Activated T-cell treated with anti-CD3 and anti-CD28 coated beads, Interleukin-2, amount 50 U/mL, for 72 hours (primary cell): ENCODE results near the gene HES2. TPM values are rescaled to one million over a fixed set of nuclear protein-coding genes. Genes with fewer than 3 reads are reported as not detected.
A peak's percentile ranks its signal among the peaks of the same experiment; 100 is the strongest.

Experiments used
- ATAC-seq, 2 donors: fragments of 150-1000 bp; cut with Tn5 transposase; replicated peaks in 1 of 2; 2 replicates each; pipeline ENCODE4 v1.10.0; 2021; ENCODE audit warnings: moderate library complexity in 2 of 2, mild to moderate bottlenecking in 1 of 2
- DNase-seq, 2 donors: peaks; one replicate each; pipeline ENCODE4 v3.0.0; 2021 to 2022; ENCODE audit warnings: mixed read lengths in 1 of 2
- H3K27ac Mint-ChIP-seq: one replicate; pipeline ENCODE4 v1.8.0; 2022; ENCODE audit warnings: mild to moderate bottlenecking, moderate library complexity, mixed read lengths
- H3K27me3 Mint-ChIP-seq: one replicate; pipeline ENCODE4 v1.8.0; 2022; ENCODE audit warnings: low read depth, mixed read lengths
- H3K36me3 Mint-ChIP-seq, 2 donors: one replicate each; pipeline ENCODE4 v1.8.0; 2022; ENCODE audit warnings: mixed read lengths in 2 of 2, mild to moderate bottlenecking in 1 of 2; ENCODE audit not compliant: insufficient read depth in 2 of 2
- H3K4me1 Mint-ChIP-seq: one replicate; pipeline ENCODE4 v1.8.0; 2022; ENCODE audit warnings: low read depth, mixed read lengths
- H3K4me3 Mint-ChIP-seq, 2 donors: one replicate each; pipeline ENCODE4 v1.8.0; 2022; ENCODE audit warnings: mild to moderate bottlenecking in 2 of 2, mixed read lengths in 2 of 2, moderate library complexity in 2 of 2
- H3K9me3 Mint-ChIP-seq, 2 donors: one replicate each; pipeline ENCODE4 v1.8.0; 2022; ENCODE audit warnings: mixed read lengths in 2 of 2
- total RNA-seq, 2 donors: library from RNA; stranded (reverse); gene quantifications; one replicate each; pipeline ENCODE4 v1.2.3, GENCODE V29; 2022

Gene HES2
- total RNA-seq, 2 donors from 2014 or later, result 0.44 to 1.2 TPM

DNA sequence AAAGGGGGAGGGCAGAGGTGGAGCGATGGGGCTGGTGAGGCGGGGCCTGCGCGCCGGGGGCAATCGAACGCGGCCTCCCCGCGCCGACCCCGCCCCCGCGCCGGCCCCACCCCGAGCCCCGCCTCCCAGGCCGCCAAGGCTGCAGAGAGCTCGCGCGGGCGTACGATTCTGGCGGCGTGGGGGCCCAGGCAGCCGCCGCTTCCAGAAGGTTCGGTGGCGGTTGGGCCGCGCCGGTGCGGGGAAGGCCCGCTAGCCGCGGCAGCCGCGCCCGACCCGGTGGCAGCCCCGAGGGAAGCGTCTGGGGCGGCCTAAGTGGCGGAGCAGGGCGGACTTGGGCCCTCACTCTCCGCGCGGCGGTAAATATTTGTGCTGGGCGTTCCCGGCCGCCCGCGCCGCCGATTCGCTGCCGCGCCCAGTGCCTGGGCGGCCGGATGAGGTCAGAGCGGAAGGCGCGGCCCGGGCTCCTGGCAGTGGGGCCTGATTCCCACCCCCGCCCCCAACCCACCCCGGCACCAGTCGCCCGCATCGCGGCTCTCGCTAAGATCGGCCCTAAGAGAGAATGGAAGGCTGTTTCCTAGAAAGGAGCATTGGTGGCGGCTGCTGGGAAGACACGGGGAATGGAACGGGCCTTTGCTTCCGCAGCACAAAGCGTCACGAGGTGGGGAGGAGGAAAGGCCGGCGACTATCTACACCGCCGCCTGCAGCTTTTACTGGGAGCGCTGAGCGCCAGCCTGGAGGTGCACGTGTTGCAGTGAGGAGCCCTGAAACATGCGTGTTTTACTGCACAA is 26.1 kb downstream of the HES2 start, which contains the start of gene ACOT7:
Gene ACOT7, minus strand, starts transcription at position 368 of the 788 bp plus-strand sequence. CDS start 368 bp downstream, outside the sequence.
- Mint-ChIP-seq H3K27me3 (no peaks in the 10 kb centered on the region), H3K36me3 (no peaks in the 10 kb centered on the region), H3K27ac (peak within 1 kb of the TSS; percentile 76), H3K4me1 (peaks cover 35% of the 10 kb centered on the region), H3K9me3 (no peaks in the 10 kb centered on the region), H3K4me3 (peak within 1 kb of the TSS; percentile 88 to 89)
- DNase-seq, result peak; percentile 94
- ATAC-seq, result peak; percentile 90 to 91

DNA sequence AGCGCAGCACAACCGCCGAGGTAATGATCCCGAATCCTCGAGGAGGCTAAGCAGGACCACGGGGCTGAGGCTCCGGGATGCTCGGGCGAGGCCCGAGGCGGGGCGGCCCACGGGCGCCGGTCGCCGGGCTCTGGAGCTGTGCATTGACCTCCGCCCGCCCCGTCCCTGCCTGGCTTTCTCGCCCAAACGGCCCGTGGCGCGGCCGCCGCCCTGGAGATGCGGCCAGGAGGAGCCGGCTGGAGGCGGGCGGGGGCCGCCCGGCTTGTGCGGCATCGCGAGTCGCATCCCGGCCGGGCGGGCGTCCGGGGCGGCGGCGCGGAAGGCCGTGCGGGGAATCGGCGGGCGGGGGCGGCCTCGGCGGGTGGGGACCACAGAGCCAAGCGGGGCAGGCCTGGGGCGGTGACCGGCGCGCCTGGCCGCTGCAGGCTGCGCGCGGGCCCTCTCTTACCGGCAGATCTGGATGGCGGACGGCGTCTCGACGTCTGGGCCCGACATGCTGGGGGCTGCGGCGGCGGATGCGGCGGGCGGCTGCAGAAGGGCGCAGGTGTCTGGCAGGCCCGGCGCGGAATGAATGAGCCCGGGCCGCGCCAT is 26.8 kb downstream of the HES2 start:
- ATAC-seq (no peak), DNase-seq (no peak)
- Mint-ChIP-seq H3K4me3 (peak overlapping the region; percentile 88 to 89), H3K4me1 (peaks cover 35% of the 10 kb centered on the region), H3K27ac (no peak overlapping the region), H3K27me3 (no peaks in the 10 kb centered on the region), H3K36me3 (no peaks in the 10 kb centered on the region), H3K9me3 (no peaks in the 10 kb centered on the region)

DNA sequence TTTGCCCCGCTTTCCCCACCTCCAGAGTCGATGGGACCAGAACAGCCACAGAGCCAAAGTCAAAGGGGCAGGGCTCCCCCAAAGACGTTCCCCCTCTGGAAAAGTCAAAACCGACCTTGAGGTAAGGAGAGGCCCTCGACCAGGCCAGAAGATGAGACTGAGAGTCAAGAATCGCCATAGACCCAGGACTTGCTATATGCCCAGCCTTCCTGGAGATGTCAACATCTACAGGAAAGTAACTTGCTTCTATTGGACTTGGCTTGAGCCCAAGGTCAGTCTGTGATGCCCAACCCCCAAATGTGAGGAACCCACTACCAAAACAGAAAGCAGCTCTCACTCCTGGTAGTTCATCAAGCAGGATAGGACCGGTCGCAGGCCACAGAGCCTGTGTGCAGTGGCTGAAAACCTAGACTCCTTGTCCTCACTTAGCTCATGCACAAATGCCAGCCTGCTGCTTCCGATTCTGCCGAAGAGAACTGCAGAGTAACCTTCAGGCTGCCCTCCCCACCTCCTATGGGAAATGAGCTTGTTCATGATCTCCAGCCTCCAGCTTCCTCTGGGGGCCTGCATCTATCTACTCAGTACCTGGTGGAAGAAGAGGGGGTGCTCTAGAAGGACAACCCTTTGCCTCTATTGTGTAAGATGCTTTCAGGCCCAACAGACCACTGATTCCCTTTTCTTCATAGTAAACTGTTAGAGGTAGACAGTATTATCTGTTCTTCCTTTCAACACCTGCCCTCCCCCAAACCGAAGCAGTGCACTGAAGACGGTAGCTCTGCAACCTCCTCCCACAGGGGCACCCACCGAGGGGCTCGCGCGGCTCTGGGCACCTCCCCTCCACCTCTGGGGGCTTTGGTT is 27.5 kb downstream of the HES2 start:
- no peaks in the 10 kb centered on the region for H3K27me3 Mint-ChIP-seq

DNA sequence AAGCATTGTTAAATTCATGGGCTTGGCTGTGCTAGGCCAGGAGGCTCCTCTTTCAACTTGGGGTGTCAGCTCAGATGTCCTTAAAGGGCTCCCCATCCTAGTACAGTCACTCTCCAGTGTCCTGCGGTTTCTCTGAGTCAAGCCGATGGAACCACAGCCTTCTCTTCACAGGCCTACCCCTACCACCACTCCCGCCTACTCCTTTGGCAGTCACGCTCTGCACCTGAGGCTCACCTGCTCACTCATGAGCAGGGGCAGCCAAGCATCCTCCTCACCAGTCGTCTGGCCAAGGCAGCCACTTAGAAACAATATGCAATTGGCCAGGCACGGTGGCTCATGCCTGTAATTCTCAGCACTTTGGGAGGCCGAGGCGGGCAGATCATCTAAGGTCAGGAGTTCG is 29.7 kb downstream of the HES2 start:
- DNase-seq, result no peak
- Mint-ChIP-seq H3K4me1 (peaks cover 32% of the 10 kb centered on the region), H3K27me3 (no peaks in the 10 kb centered on the region), H3K4me3 (no peak overlapping the region), H3K36me3 (no peaks in the 10 kb centered on the region), H3K27ac (no peak overlapping the region), H3K9me3 (no peaks in the 10 kb centered on the region)
- ATAC-seq, result no peak

More for the DNA sequence above, 27.5 kb downstream of the HES2 start:
- no peak overlapping the region for H3K27ac Mint-ChIP-seq
- ATAC-seq (no peak), DNase-seq (no peak)
- no peaks in the 10 kb centered on the region for H3K9me3 Mint-ChIP-seq
- H3K4me1 Mint-ChIP-seq, result peaks cover 35% of the 10 kb centered on the region
- H3K4me3 Mint-ChIP-seq, result peak overlapping the region; percentile 87 to 88
- H3K36me3 Mint-ChIP-seq, result no peaks in the 10 kb centered on the region

DNA sequence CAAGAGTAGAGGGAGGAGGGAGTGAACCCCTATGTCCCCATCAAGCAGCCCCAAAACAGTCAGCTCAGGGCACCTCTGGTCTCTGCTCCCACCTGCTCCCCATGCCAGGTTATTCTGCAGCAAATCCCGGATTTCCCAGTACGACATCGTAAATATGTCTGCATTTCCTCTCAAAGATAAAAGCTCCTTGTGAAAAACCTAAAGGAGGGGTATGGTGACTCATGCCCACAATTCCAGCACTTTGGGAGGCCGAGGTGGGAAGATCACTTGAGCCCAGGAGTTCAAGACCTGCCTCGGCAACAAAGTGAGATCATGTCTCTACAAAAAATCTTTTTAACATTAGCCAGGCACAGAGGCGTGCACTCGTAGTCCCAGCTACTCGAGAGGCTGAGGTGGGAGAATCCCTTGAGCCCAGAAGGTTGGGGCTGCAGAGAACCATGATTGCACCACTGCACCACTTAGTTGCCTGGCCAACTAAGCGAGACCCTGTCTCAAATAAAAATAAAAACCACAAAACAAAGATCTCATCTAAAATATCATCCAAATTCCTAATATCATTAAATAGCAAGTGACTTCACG is 33.3 kb downstream of the HES2 start:
- no peaks in the 10 kb centered on the region for H3K27me3 Mint-ChIP-seq
- ATAC-seq (no peak), DNase-seq (no peak)
- no peak overlapping the region for H3K4me3 Mint-ChIP-seq
- H3K36me3 Mint-ChIP-seq, result no peaks in the 10 kb centered on the region
- H3K4me1 Mint-ChIP-seq, result peaks cover 9% of the 10 kb centered on the region
- peaks cover 0 to 2% of the 10 kb centered on the region in 2 donors for H3K9me3 Mint-ChIP-seq
- H3K27ac Mint-ChIP-seq, result no peak overlapping the region

DNA sequence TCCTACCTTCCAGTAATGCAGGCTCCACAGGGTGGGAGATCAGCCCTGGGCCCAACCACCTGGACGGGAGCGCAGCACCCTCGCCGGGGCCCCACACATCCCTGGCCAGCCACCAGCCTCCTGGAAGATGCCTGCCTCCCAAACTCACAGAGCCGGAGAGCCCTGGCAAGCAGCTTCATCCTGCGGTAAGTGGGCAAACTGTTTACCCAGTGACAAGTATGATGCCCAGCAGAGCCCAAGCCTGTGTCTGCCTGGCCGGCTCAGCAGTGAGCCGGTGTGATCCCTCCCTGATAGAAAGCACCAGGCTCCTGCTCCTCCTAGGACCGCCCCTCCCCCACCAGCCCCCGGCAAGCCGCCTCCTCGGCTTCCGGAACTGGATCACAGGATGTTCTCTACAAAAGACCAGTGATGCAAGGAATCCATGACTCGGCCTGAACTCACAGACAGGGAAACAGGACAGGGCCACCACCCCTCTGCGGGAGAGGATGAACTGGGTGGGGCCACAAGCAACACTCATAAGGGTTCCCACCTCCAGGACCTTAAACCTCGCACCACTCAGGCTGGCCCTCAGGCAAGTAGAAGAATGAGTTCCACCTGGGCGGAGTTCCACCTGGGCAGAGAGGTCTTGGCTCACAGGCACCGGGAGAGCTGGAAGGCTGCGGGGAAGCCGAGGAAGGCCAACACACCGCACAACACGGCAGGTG is 34.1 kb downstream of the HES2 start:
- Mint-ChIP-seq H3K4me1 (peaks cover 5% of the 10 kb centered on the region), H3K27ac (no peak overlapping the region), H3K4me3 (no peak overlapping the region), H3K9me3 (peaks cover 0 to 2% of the 10 kb centered on the region in 2 donors), H3K36me3 (no peaks in the 10 kb centered on the region), H3K27me3 (no peaks in the 10 kb centered on the region)
- DNase-seq (no peak), ATAC-seq (no peak)

DNA sequence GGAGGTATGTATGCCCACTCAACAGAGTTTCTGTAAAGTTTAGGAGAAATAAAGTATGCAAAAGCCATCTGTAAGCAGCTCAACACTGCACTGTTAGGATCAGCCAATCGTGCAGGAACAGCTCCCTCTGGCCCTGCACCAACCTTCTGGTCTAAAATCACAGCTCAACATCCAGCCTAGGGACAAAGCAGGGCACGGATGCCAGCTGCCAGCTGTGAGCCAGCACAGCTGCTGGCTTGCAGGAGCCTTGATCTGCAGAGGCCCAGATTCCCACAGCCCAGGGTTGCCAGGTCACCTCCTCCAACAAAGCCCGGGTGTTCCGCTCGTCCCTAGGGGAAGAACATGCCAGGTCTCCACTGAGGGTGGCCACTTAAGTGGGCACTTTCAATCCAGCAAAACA is 34.8 kb downstream of the HES2 start:
- ATAC-seq (no peak), DNase-seq (no peak)
- Mint-ChIP-seq H3K36me3 (peaks cover 0 to 1% of the 10 kb centered on the region in 2 donors), H3K4me3 (no peak overlapping the region), H3K4me1 (peaks cover under 1% of the 10 kb centered on the region), H3K27me3 (no peaks in the 10 kb centered on the region), H3K27ac (no peak overlapping the region), H3K9me3 (peaks cover 0 to 3% of the 10 kb centered on the region in 2 donors)

DNA sequence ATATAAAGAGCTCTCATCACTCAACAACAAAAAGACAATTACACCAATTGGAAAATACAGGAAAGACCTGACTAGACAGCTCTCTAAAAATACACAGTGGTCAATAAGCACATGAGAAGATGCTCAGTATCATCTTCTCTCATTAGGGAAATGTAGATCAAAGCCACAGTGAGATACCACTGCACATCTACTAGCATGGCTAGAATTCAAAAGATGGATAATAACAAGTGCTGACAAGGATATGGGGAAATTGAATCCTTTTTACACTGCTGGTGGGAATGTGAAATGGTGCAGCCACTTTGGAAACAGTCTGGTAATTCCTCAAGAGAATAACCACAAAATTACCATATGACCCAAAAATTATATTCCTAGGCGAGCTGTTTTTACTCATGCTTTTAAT is 35.6 kb downstream of the HES2 start:
- Mint-ChIP-seq H3K27ac (no peak overlapping the region), H3K9me3 (peaks cover 0 to 5% of the 10 kb centered on the region in 2 donors), H3K4me3 (no peak overlapping the region), H3K27me3 (no peaks in the 10 kb centered on the region), H3K36me3 (peaks cover 0 to 1% of the 10 kb centered on the region in 2 donors), H3K4me1 (no peaks in the 10 kb centered on the region)
- ATAC-seq, result no peak
- no peak for DNase-seq

DNA sequence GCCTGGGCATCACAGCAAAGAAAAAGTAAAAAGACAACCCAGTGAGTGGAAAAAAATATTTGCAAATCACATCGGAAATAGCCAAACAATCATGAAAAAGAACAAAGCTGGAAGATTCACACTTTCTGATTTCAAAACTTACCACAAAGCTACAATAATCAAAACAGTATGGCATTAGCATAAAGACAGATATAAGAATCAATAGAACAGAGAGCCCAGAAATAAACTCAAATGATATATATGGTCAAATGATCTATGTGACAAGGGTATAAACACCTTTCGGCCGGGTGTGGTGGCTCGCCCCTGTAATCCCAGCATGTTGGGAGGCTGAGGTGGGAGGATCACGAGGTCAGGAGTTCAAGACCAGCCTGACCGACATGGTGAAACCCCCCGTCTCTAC is 39.7 kb downstream of the HES2 start:
- DNase-seq, result no peak
- no peak for ATAC-seq
- H3K4me3 Mint-ChIP-seq, result no peak overlapping the region

DNA sequence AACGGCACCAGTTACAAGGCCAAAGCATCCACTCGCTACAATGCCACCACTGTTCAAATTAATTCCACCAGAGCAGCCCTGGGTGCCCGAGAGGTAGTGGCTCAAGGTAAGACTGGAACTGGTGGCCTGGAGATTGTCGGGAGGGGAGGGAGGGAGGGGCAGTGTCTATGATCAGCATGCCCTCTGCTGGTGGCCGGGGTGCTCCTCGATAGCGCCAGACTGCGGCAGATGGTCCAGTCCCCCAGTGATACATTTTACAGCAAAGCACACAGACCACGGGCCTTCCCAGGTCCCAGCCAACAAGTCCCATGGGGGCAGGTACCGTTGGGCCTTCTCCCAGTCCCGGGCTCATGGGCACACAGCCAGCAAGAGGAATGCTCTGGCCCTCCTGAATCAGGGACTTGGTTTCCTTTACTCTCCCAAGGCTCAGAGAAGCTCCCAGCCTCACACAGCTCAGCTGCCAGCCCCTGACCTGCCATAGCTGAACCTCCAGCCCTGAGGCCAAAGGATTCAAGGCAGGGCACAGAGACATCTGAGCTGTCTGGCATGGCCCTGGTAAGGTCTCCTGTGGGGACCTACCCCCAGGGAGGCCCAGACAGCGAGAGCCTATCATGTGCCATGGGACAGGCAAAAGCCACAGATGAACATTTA is 41.5 kb downstream of the HES2 start:
- Mint-ChIP-seq H3K27ac (no peak overlapping the region), H3K4me1 (no peaks in the 10 kb centered on the region), H3K4me3 (no peak overlapping the region), H3K36me3 (peaks cover 0 to 1% of the 10 kb centered on the region in 2 donors), H3K9me3 (peaks cover 0 to 4% of the 10 kb centered on the region in 2 donors), H3K27me3 (no peaks in the 10 kb centered on the region)
- DNase-seq (no peak), ATAC-seq (no peak)

More for the DNA sequence above, 39.7 kb downstream of the HES2 start:
- no peak overlapping the region for H3K27ac Mint-ChIP-seq
- H3K36me3 Mint-ChIP-seq, result peaks cover 0 to 1% of the 10 kb centered on the region in 2 donors
- H3K27me3 Mint-ChIP-seq, result no peaks in the 10 kb centered on the region
- H3K9me3 Mint-ChIP-seq, result peaks cover 0 to 5% of the 10 kb centered on the region in 2 donors
- H3K4me1 Mint-ChIP-seq, result no peaks in the 10 kb centered on the region

DNA sequence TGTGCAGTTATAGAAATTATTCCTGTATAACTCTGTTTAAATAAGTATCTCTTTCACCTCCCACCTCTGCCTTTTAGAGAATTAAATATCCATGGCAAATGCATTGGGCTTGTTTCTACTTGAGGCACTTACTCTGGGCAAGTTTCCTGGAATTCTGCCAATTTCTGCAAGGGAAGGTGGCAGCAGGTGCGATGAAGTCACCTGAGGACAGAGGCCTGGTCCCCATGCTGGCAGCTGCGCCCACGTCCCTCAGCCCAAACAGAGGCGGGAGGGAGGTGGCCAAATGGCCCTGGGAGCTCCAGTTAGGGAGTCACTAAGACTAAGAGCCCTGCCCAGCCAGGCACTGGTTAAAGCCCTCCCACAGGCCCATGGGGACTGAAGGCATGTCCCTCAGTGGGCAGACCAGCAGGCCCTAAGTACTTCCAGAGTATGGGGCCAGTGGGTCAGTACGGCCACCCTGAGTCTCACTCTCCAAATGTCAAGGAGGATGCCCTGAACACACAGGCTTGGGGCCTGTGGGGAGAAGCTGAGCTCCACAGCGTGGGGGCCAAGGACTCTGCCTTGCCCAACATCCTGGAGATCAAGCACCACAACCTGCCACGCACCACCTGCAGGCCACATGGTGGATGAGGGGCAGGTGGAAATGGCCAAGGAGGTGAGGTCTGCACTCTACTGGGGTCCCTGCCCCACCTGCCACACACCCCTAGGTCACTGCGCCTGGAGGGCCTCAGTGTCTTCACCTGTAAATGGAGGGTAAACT is 45.6 kb downstream of the HES2 start:
- H3K4me3 Mint-ChIP-seq, result no peak overlapping the region
- no peaks in the 10 kb centered on the region for H3K4me1 Mint-ChIP-seq
- H3K36me3 Mint-ChIP-seq, result no peaks in the 10 kb centered on the region
- H3K27ac Mint-ChIP-seq, result no peak overlapping the region
- H3K27me3 Mint-ChIP-seq, result no peaks in the 10 kb centered on the region
- ATAC-seq (no peak), DNase-seq (no peak)
- no peaks in the 10 kb centered on the region for H3K9me3 Mint-ChIP-seq
